GM10248 (cell line): ENCODE results near the gene LHFPL3.

Experiments
- CTCF ChIA-PET: fragments of 300-600 bp; sonication (Branson Sonifier 250); formaldehyde crosslinking; extraction: SDS; loops from one replicate; lab custom pipeline; 2021; ENCODE audit warnings: antibody characterized with exemption; lab: Yijun Ruan, JAX
- POLR2A ChIA-PET: fragments of 350-650 bp; sonication (Branson Sonifier 250); formaldehyde crosslinking; extraction: SDS; loops from one replicate; lab custom pipeline; 2020; ENCODE audit warnings: antibody characterized with exemption; lab: Yijun Ruan, JAX
- DNase-seq: peaks from one replicate; pipeline ENCODE4 v3.0.0; 2012; ENCODE audit errors: extremely low spot score
- CTCF ChIP-seq: IDR thresholded peaks from 2 replicates; pipeline ENCODE4 v1.5.1; 2012; ENCODE audit warnings: mild to moderate bottlenecking, low read depth; ENCODE audit errors: extremely low read depth, missing control alignments, control extremely low read depth

LHFPL3 gene

GRCh38 chr7:104509874-104510273 is 181.5 kb downstream of the LHFPL3 start:
- ChIA-PET CTCF (no interaction called here), POLR2A (no interaction called here)
- no peak for TF ChIP-seq CTCF
- no peak for DNase-seq

- no peak for TF ChIP-seq CTCF
Measured at GRCh38 chr7:104524853-104525252, 196.4 kb downstream of the LHFPL3 start.

GRCh38 chr7:104528142-104528541 is 199.7 kb downstream of the LHFPL3 start:
- POLR2A ChIA-PET, result no interaction called here
- no peak for DNase-seq
- CTCF ChIA-PET, result no interaction called here
- TF ChIP-seq CTCF, result no peak

More at GRCh38 chr7:104524853-104525252, 196.4 kb downstream of the LHFPL3 start:
- POLR2A ChIA-PET, result no interaction called here
- DNase-seq, result no peak
- CTCF ChIA-PET, result no interaction called here

- no peak for DNase-seq
Measured at GRCh38 chr7:104529567-104529966, 201.2 kb downstream of the LHFPL3 start.

GRCh38 chr7:104530251-104530650 is 201.8 kb downstream of the LHFPL3 start:
- DNase-seq, result no peak
- no peak for TF ChIP-seq CTCF
- ChIA-PET CTCF (interaction anchor here (1.4 kb wide), 1 partner anchor 11 kb away, joined by 3 read pairs; no protein-coding TSS in a partner anchor), POLR2A (no interaction called here)

More at GRCh38 chr7:104529567-104529966, 201.2 kb downstream of the LHFPL3 start:
- POLR2A ChIA-PET, result no interaction called here
- no peak for TF ChIP-seq CTCF
- CTCF ChIA-PET, result no interaction called here

- TF ChIP-seq CTCF, result no peak
- DNase-seq, result no peak
- CTCF ChIA-PET, result no interaction called here
- POLR2A ChIA-PET, result interaction anchor here (0.5 kb wide), 1 partner anchor 43 kb away, joined by 3 read pairs; no protein-coding TSS in a partner anchor
Measured at GRCh38 chr7:104534149-104534548, 205.7 kb downstream of the LHFPL3 start.

- no peak for DNase-seq
- TF ChIP-seq CTCF, result no peak
- CTCF ChIA-PET, result interaction anchor here (1.0 kb wide), 1 partner anchor 15 kb away, joined by 4 read pairs; no protein-coding TSS in a partner anchor
- POLR2A ChIA-PET, result no interaction called here
Measured at GRCh38 chr7:104535841-104536240, 207.4 kb downstream of the LHFPL3 start.
